Keratinocyte (primary cell): ENCODE data around the gene RNF8. TPM values are rescaled to one million over a fixed set of nuclear protein-coding genes. Genes with fewer than 3 reads are reported as not detected.

Source experiments
- DNase-seq: peaks from one replicate; pipeline ENCODE4 v3.0.0-alpha.2; 2011; ENCODE audit warnings: low read depth, missing footprints, low spot score
- FAIRE-seq: peaks from 2 replicates; lab custom pipeline; 2011; peaks lifted over from hg19 to GRCh38; lab: Jason Lieb, UNC
- H2AFZ ChIP-seq: 2 replicates; pipeline ENCODE4 v1.6.0; 2012; ENCODE audit warnings: low read length, control low read depth, inconsistent platforms; ENCODE audit not compliant: control insufficient read depth
- H3K27ac ChIP-seq: 2 replicates; pipeline ENCODE4 v1.5.1; 2011; ENCODE audit warnings: low read length; ENCODE audit not compliant: control insufficient read depth, insufficient read depth
- H3K27me3 ChIP-seq: 3 replicates; pipeline ENCODE4 v1.6.0; 2011; ENCODE audit warnings: low read length; ENCODE audit not compliant: control insufficient read depth, insufficient read depth; ENCODE audit errors: extremely low read depth
- H3K36me3 ChIP-seq, 2 experiments: 2 replicates in 1 of 2; 3 replicates in 1 of 2; pipeline ENCODE4 v1.5.1; 2011; ENCODE audit warnings: low read length in 2 of 2, mild to moderate bottlenecking in 1 of 2; ENCODE audit not compliant: control insufficient read depth in 2 of 2, insufficient read depth in 2 of 2; ENCODE audit errors: extremely low read depth in 1 of 2
- H3K4me1 ChIP-seq: 3 replicates; pipeline ENCODE4 v1.5.1; 2011; ENCODE audit warnings: low read length; ENCODE audit not compliant: control insufficient read depth, insufficient read depth; ENCODE audit errors: extremely low read depth
- H3K4me2 ChIP-seq: 3 replicates; pipeline ENCODE4 v1.6.0; 2011; ENCODE audit warnings: low read depth, low read length; ENCODE audit not compliant: control insufficient read depth, insufficient read depth; ENCODE audit errors: extremely low read depth
- H3K4me3 ChIP-seq, 3 experiments: fragments of 200-600 bp in 1 of 3; sonication (generic) in 1 of 3; 2 replicates in 2 of 3; 3 replicates in 1 of 3; pipeline ENCODE4 v1.5.1; 2011 to 2016; ENCODE audit warnings: low read length in 3 of 3, mild to moderate bottlenecking in 3 of 3, control low read depth in 2 of 3, inconsistent platforms in 1 of 3, low read depth in 1 of 3, mixed read lengths in 1 of 3, mixed run types in 1 of 3, moderate library complexity in 1 of 3; ENCODE audit not compliant: control insufficient read depth in 2 of 3, insufficient read depth in 2 of 3; ENCODE audit errors: extremely low read depth in 1 of 3
- H3K79me2 ChIP-seq: 2 replicates; pipeline ENCODE4 v1.6.0; 2012; ENCODE audit warnings: low read length; ENCODE audit not compliant: control insufficient read depth, insufficient read depth
- H3K9ac ChIP-seq: 3 replicates; pipeline ENCODE4 v1.6.0; 2011; ENCODE audit warnings: low read length; ENCODE audit not compliant: control insufficient read depth, insufficient read depth; ENCODE audit errors: extremely low read depth
- H3K9me1 ChIP-seq: 3 replicates; pipeline ENCODE4 v1.6.0; 2011; ENCODE audit warnings: low read length; ENCODE audit not compliant: control insufficient read depth, insufficient read depth; ENCODE audit errors: extremely low read depth
- H3K9me3 ChIP-seq: 2 replicates; pipeline ENCODE4 v1.5.1; 2012; ENCODE audit warnings: low read depth, low read length; ENCODE audit not compliant: control insufficient read depth
- H4K20me1 ChIP-seq: 3 replicates; pipeline ENCODE4 v1.6.0; 2011; ENCODE audit warnings: low read length; ENCODE audit not compliant: control insufficient read depth, insufficient read depth; ENCODE audit errors: extremely low read depth
- EZH2 ChIP-seq: IDR thresholded peaks from one replicate; pipeline ENCODE4 v1.6.1; 2012; ENCODE audit warnings: inconsistent platforms, mild to moderate bottlenecking, low read length, moderate library complexity
- dilution Hi-C: fragments of 300-500 bp; cut with MboI; formaldehyde crosslinking; loops from one replicate; pipeline ENCODE4 v1.7.0; 2020; ENCODE audit warnings: low sequenced_read_pairs; ENCODE audit not compliant: extremely low pct_ligation_motif_present
- polyA plus RNA-seq, 5 experiments: library from polyadenylated mRNA; depleted of rRNA in 3 of 5; stranded (reverse) in 3 of 5; stranded (forward) in 1 of 5; unstranded in 1 of 5; fragments of >200 nt; gene quantifications; 1 replicate in 1 of 5; 2 replicates in 3 of 5; 3 replicates in 1 of 5; pipeline versions ENCODE4 v1.2.1 to v1.2.3, GENCODE V29; 2011 to 2012; ENCODE audit warnings: missing spikeins in 2 of 5, low read depth in 1 of 5, low replicate concordance in 1 of 5
- TF ChIP-seq, protein P1 (sequence below), 3 experiments: IDR thresholded peaks in 1 of 3; conservative IDR thresholded peaks in 1 of 3; optimal IDR thresholded peaks in 1 of 3; 2 replicates in 2 of 3; 3 replicates in 1 of 3; pipeline versions ENCODE3 to v1.5.1; 2011; ENCODE audit warnings: low read length in 3 of 3, mild to moderate bottlenecking in 3 of 3, moderate library complexity in 2 of 3, control low read depth in 1 of 3, inconsistent platforms in 1 of 3; ENCODE audit not compliant: insufficient read depth in 2 of 3; ENCODE audit errors: extremely low read depth in 1 of 3

The RNF8 gene
- polyA plus RNA-seq, 1 donor (not counting 4 experiments of a cell fraction or from before 2014, with no cell fraction given), result 34.5 TPM

- Histone ChIP-seq H3K36me3 (peaks cover 18 to 19% of the 10 kb centered on the region in 2 experiments), H4K20me1 (no peaks in the 10 kb centered on the region), H3K4me3 (no peak overlapping the region), H3K9me1 (no peaks in the 10 kb centered on the region), H3K27ac (no peak overlapping the region), H3K79me2 (no peaks in the 10 kb centered on the region), H3K4me2 (no peak overlapping the region), H3K27me3 (no peaks in the 10 kb centered on the region), H3K9me3 (no peaks in the 10 kb centered on the region), H2AFZ (no peak overlapping the region), H3K4me1 (peaks cover 13% of the 10 kb centered on the region), H3K9ac (no peak overlapping the region)
- FAIRE-seq (no peak), DNase-seq (no peak)
- TF ChIP-seq, protein P1, sequence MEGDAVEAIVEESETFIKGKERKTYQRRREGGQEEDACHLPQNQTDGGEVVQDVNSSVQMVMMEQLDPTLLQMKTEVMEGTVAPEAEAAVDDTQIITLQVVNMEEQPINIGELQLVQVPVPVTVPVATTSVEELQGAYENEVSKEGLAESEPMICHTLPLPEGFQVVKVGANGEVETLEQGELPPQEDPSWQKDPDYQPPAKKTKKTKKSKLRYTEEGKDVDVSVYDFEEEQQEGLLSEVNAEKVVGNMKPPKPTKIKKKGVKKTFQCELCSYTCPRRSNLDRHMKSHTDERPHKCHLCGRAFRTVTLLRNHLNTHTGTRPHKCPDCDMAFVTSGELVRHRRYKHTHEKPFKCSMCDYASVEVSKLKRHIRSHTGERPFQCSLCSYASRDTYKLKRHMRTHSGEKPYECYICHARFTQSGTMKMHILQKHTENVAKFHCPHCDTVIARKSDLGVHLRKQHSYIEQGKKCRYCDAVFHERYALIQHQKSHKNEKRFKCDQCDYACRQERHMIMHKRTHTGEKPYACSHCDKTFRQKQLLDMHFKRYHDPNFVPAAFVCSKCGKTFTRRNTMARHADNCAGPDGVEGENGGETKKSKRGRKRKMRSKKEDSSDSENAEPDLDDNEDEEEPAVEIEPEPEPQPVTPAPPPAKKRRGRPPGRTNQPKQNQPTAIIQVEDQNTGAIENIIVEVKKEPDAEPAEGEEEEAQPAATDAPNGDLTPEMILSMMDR (optimal IDR thresholded peaks at IDR 0.05 in 1 of 3, IDR thresholded peaks at IDR 0.05 in 1 of 3, conservative IDR thresholded peaks at IDR 0.05 in 1 of 3; ENCODE audit: extremely low read depth in 1 of 3, insufficient read depth in 2 of 3, low read length in 3 of 3), result no peak
- no peak for TF ChIP-seq EZH2
- dilution Hi-C loops, result no loop called here
Observed at GRCh38 chr6:37321516-37322415, 32.0 kb upstream of the RNF8 start.

DNA sequence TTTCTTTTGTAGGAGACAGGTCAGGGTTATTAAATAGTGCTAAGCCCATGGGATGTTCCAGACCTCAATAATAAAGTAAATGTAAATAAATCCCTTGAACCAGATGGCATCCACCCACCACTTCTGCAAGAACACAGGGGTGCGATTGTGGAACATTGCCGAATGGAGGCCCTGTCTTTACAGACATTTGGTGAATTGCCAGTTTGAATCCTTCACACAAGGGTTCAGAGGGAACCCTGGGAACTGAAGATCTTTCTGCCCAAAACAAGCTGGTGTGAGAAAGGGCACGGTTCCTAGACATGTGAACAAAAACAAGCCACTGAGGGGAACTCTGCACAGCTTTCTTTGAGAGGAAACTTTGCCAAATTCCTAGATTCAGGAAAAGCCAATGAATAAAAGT lies 30.2 kb upstream of the RNF8 start:
- Histone ChIP-seq H3K4me3 (no peak overlapping the region), H3K79me2 (no peaks in the 10 kb centered on the region), H4K20me1 (no peaks in the 10 kb centered on the region), H2AFZ (no peak overlapping the region), H3K9me1 (no peaks in the 10 kb centered on the region), H3K4me2 (no peak overlapping the region), H3K36me3 (peaks cover 6 to 9% of the 10 kb centered on the region in 2 experiments), H3K27ac (no peak overlapping the region), H3K9me3 (no peaks in the 10 kb centered on the region), H3K4me1 (peaks cover 13% of the 10 kb centered on the region), H3K27me3 (no peaks in the 10 kb centered on the region), H3K9ac (no peak overlapping the region)
- FAIRE-seq (no peak), DNase-seq (no peak)
- dilution Hi-C loops, result no loop called here
- TF ChIP-seq EZH2, result no peak
- TF ChIP-seq, protein P1 (optimal IDR thresholded peaks at IDR 0.05 in 1 of 3, IDR thresholded peaks at IDR 0.05 in 1 of 3, conservative IDR thresholded peaks at IDR 0.05 in 1 of 3; ENCODE audit: extremely low read depth in 1 of 3, insufficient read depth in 2 of 3, low read length in 3 of 3), result no peak
